Naive B cell (primary cell): ENCODE results near the gene ARHGAP8. TPM values are rescaled to one million over a fixed set of nuclear protein-coding genes. Genes with fewer than 3 reads are reported as not detected.
A peak's percentile ranks its signal among the peaks of the same experiment; 100 is the strongest.
"Not testable (repeated sequence)": the region's sequence is repeated elsewhere in the genome, so short reads cannot be mapped to it uniquely, and the experiment has no call there.

Experiments used
- ATAC-seq, 2 donors: fragments of 150-1000 bp; cut with Tn5 transposase; 2 replicates each; pipeline ENCODE4 v1.10.0; 2021; ENCODE audit warnings: low read depth in 2 of 2, mild to moderate bottlenecking in 2 of 2, moderate library complexity in 2 of 2
- DNase-seq: peaks from one replicate; pipeline ENCODE4 v3.0.0; 2022
- H3K27ac Mint-ChIP-seq, 6 donors: one replicate each; pipeline ENCODE4 v1.8.0; 2020 to 2022; ENCODE audit warnings: mild to moderate bottlenecking in 6 of 6, mixed read lengths in 6 of 6, moderate library complexity in 5 of 6, inconsistent platforms in 2 of 6
- H3K27me3 Mint-ChIP-seq, 3 donors: one replicate each; pipeline ENCODE4 v1.8.0; 2021 to 2022; ENCODE audit warnings: mixed read lengths in 3 of 3, mild to moderate bottlenecking in 1 of 3
- H3K36me3 Mint-ChIP-seq, 2 donors: one replicate each; pipeline ENCODE4 v1.8.0; 2020 to 2022; ENCODE audit warnings: mixed read lengths in 2 of 2, inconsistent platforms in 1 of 2, mild to moderate bottlenecking in 1 of 2
- H3K4me1 Mint-ChIP-seq, 3 donors: one replicate each; pipeline ENCODE4 v1.8.0; 2020 to 2022; ENCODE audit warnings: mixed read lengths in 3 of 3, inconsistent platforms in 1 of 3, mild to moderate bottlenecking in 1 of 3, moderate library complexity in 1 of 3
- H3K4me3 Mint-ChIP-seq, 8 donors: one replicate each; pipeline ENCODE4 v1.8.0; 2020 to 2022; ENCODE audit warnings: mild to moderate bottlenecking in 8 of 8, mixed read lengths in 8 of 8, moderate library complexity in 8 of 8, inconsistent platforms in 2 of 8
- H3K9me3 Mint-ChIP-seq, 7 donors: one replicate each; pipeline ENCODE4 v1.8.0; 2020 to 2022; ENCODE audit warnings: mixed read lengths in 7 of 7, mild to moderate bottlenecking in 5 of 7, inconsistent platforms in 2 of 7, moderate library complexity in 1 of 7
- polyA plus RNA-seq, 6 donors: library from polyadenylated mRNA; unstranded; fragments of 300-500 nt; fragmentation: Illumina TruSeq; gene quantifications; one replicate each; pipeline ENCODE4 v1.2.3, GENCODE V29; 2021; ENCODE audit warnings: low read depth in 6 of 6

The ARHGAP8 gene
- polyA plus RNA-seq, 6 donors from 2014 or later = 0.17 TPM; not detected in 5

DNA sequence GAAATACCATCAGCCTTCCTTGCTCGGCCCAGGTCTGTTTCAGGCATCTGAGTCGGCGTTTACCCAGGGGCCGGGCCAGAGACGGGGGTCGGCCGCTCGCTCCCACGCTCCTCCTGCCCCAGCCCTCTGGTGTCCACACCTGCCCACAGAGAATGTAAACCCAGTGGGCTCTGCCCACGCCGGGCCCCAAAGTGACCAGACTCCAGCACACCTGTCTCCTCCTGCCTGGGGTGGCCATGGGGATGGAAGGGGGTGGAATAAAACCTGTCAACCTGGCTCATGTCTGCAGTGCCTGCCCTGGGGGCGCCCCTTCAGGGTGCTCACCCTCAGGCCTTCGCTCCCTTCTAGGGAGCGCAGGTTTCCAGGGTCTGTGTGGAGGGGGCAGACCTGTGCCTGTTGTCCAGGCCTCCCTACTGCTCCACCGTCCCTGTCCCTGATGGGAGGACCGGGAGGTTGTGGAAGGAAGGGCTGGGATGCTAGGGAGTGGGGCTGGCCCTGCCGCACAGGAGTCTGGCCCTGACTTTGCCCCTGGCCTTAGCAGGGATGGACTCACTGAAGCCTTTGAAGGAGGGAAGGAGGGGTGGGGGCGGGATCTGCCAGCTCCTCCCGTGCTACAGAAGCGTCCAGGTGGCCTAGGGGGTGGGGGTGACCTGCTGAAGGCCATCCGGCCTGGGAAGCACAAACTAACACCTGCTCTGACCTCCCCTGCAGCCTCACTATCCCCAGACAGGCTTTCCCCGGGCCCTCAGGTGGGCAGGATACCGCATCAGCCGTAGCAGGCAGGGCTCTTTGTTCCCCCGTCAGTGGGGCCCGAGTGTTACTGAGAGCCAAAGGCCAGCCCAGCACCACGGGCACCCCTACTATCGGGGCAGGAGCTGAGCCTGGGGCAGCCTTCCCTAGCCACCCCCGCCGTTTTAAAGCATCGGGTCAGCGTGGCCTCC is 14.7 kb upstream of the ARHGAP8 start:
- H3K9me3 Mint-ChIP-seq = no peaks in the 10 kb centered on the region
- peaks cover 2 to 6% (median 3%) of the 10 kb centered on the region in 3 donors for H3K4me1 Mint-ChIP-seq
- DNase-seq = no peak
- ATAC-seq = no peak
- H3K4me3 Mint-ChIP-seq = peak overlapping the region in 1 of 8 donors; percentile 42
- H3K27me3 Mint-ChIP-seq = peaks cover 0 to 8% (median 0%) of the 10 kb centered on the region in 3 donors
- H3K27ac Mint-ChIP-seq = peak overlapping the region in 1 of 6 donors; percentile 36
- no peaks in the 10 kb centered on the region for H3K36me3 Mint-ChIP-seq

DNA sequence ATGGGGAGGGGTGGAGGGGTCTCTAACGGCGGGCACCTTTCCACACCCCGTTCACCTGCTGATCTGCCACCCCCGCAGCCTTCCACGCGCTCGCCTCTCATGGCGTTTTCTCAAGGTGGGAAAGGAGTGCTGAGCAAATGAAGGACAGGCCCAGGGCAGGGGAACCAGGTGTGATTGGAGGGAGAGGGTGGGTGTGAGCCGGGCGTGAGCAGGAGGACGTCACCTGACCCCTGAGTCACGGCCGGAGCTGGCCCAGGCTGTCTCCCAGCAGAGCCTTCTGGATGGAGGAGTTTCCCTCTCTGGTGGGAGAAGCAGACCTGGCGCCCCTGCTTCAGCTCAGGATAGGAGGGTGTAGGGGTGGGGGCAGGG is 14.0 kb upstream of the ARHGAP8 start:
- H3K4me3 Mint-ChIP-seq = peak overlapping the region in 1 of 8 donors; percentile 42
- no peaks in the 10 kb centered on the region for H3K36me3 Mint-ChIP-seq
- peaks cover 2 to 6% (median 3%) of the 10 kb centered on the region in 3 donors for H3K4me1 Mint-ChIP-seq
- no peak for ATAC-seq
- peaks cover 0 to 10% (median 0%) of the 10 kb centered on the region in 3 donors for H3K27me3 Mint-ChIP-seq
- no peaks in the 10 kb centered on the region for H3K9me3 Mint-ChIP-seq
- H3K27ac Mint-ChIP-seq = no peak overlapping the region
- no peak for DNase-seq

DNA sequence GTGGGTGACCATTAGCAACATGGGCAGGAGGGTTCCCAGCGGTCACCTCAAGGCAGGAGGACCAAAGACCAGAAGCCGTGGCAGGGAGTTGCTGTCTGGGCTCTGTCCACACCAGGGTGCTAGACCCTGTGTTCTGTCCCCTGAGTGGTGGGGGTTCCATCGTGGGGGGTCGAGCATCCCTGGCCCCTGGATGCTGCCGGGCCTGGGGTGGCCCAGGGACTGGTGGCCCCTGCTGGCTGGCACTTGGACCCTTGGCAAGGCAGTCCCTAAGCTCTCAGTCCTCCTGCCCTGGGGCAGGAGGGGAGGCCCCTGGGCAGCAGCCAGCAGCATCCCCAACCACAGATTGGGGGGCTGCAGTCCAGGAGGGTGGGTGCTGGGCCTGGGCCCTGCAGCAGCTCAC is 13.4 kb upstream of the ARHGAP8 start:
- H3K27ac Mint-ChIP-seq = no peak overlapping the region
- H3K4me1 Mint-ChIP-seq = peaks cover 2 to 6% (median 3%) of the 10 kb centered on the region in 3 donors
- no peaks in the 10 kb centered on the region for H3K9me3 Mint-ChIP-seq
- H3K36me3 Mint-ChIP-seq = no peaks in the 10 kb centered on the region
- no peak overlapping the region for H3K4me3 Mint-ChIP-seq
- peaks cover 0 to 17% (median 0%) of the 10 kb centered on the region in 3 donors for H3K27me3 Mint-ChIP-seq
- ATAC-seq = no peak
- DNase-seq = no peak

DNA sequence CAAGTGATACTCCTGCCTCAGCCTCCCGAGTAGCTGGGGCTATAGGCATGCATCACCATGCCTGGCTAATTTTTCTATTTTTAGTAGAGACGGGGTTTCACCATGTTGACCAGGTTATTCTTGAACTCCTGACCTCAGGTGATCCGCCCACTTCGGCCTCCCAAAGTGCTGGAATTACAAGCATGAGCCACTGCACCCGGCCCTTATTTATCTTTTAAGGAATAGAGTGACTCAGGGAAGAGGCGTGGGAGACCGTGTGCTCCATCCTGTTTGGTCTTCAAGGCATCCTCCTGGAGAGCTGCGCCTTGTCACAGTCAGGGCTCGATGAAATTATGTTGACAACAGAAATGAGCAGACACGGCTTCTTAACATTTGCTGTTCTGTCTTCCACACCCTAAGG is 12.7 kb upstream of the ARHGAP8 start:
- not testable (repeated sequence) for H3K4me1 Mint-ChIP-seq

DNA sequence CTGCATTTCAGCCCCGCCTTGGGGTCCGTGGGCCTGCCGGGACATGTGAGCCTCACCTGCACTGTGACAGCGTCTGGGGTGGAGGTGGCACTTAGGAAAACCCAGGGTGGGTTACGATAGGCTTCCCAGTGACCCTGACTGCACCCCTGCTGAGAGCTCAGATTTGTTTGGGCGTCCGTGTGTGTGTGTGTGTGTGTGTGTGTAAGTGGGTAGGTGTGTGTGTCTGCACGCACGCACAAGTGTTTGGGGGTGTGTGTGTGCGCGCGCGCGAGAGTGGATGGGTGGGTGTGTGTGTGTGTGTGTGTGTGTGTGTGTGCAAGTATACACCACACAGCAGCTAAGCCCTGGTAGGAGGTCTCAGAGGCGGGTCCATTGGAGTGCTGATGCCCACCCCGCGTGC is 12.1 kb upstream of the ARHGAP8 start:
- Mint-ChIP-seq H3K9me3 (peaks cover 0 to 5% (median 0%) of the 10 kb centered on the region in 7 donors), H3K27ac (no peak overlapping the region), H3K4me3 (no peak overlapping the region), H3K27me3 (peaks cover 0 to 23% (median 4%) of the 10 kb centered on the region in 3 donors), H3K36me3 (no peaks in the 10 kb centered on the region), H3K4me1 (peaks cover 2 to 6% (median 3%) of the 10 kb centered on the region in 3 donors)
- DNase-seq (no peak), ATAC-seq (no peak)

More for the DNA sequence above, 12.7 kb upstream of the ARHGAP8 start:
- not testable (repeated sequence) for H3K27ac Mint-ChIP-seq, H3K36me3 Mint-ChIP-seq, H3K9me3 Mint-ChIP-seq, H3K4me3 Mint-ChIP-seq, DNase-seq, ATAC-seq
- H3K27me3 Mint-ChIP-seq = peaks cover 0 to 19% (median 0%) of the 10 kb centered on the region in 3 donors

DNA sequence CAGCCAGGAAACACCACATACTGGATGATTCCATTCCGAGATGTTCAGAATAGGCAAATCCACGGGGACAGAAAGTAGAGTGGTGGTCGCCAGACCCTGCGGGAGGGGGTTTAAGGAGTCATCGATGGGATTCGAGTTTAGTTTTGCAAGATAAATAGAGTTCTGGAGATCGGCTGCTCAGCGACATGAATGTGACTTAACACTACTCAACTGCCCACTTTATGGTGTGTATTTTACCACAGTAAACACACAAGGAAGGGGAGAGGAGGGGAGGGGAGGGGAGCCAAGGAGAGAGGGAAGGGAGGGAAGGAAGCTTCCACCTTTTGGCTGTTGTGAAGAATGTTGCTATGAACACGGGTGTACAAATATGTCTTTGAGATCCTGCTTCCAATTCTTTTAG is 10.4 kb upstream of the ARHGAP8 start:
- Mint-ChIP-seq H3K9me3 (peaks cover 0 to 5% (median 0%) of the 10 kb centered on the region in 7 donors), H3K4me1 (no peaks in the 10 kb centered on the region), H3K36me3 (peaks cover 0 to 3% of the 10 kb centered on the region in 2 donors), H3K27me3 (peaks cover 5 to 35% (median 14%) of the 10 kb centered on the region in 3 donors), H3K4me3 (no peak overlapping the region), H3K27ac (no peak overlapping the region)
- DNase-seq (no peak), ATAC-seq (no peak)

DNA sequence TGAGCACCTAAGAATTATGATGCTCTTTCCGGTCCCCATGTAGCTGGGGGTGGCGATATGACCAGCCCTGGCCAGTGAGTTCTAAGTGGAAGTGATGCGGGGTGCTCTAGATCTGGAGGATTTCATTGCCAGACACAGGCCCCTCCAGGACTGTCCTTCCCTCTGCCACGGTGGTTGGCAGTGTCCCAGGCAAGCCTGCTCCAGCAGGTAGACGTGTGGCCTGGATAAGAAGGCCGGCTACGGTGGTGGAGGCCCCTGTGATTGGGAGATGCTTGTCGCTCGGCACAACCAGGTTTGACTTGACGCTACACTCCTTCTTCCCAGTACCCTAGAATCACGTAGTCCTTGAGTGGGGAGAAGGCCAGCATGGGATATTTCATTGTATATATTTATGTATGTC is 9.1 kb upstream of the ARHGAP8 start:
- H3K36me3 Mint-ChIP-seq = peaks cover 0 to 4% of the 10 kb centered on the region in 2 donors
- H3K9me3 Mint-ChIP-seq = peaks cover 0 to 5% (median 0%) of the 10 kb centered on the region in 7 donors
- DNase-seq = no peak
- H3K27ac Mint-ChIP-seq = no peak overlapping the region
- no peaks in the 10 kb centered on the region for H3K4me1 Mint-ChIP-seq
- ATAC-seq = no peak
- H3K27me3 Mint-ChIP-seq = peaks cover 10 to 43% (median 19%) of the 10 kb centered on the region in 3 donors
- H3K4me3 Mint-ChIP-seq = no peak overlapping the region

DNA sequence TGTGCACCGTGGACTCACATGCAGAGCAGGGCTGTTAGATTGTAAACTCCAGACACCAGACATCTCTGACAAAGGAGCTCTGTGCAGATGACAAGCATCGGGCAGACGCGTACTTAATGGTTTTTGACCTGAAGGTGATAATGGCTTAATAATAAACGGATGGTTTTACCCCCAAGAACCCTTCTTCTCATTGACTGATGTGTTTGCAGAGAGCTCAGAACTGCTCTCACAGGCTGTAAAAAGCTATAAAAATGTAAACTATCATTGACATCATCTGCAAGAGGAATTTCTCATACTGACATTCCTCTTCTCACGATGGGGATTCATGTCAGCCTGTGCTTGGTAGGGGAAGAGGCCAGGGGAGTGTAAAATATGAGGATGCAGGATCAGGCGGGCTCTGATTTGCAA is 8.6 kb upstream of the ARHGAP8 start:
- no peaks in the 10 kb centered on the region for H3K4me1 Mint-ChIP-seq
- peaks cover 10 to 48% (median 19%) of the 10 kb centered on the region in 3 donors for H3K27me3 Mint-ChIP-seq
- no peak overlapping the region for H3K4me3 Mint-ChIP-seq
- peaks cover 0 to 5% (median 0%) of the 10 kb centered on the region in 7 donors for H3K9me3 Mint-ChIP-seq
- no peak for ATAC-seq
- no peak overlapping the region for H3K27ac Mint-ChIP-seq
- no peak for DNase-seq
- H3K36me3 Mint-ChIP-seq = peaks cover 0 to 4% of the 10 kb centered on the region in 2 donors

DNA sequence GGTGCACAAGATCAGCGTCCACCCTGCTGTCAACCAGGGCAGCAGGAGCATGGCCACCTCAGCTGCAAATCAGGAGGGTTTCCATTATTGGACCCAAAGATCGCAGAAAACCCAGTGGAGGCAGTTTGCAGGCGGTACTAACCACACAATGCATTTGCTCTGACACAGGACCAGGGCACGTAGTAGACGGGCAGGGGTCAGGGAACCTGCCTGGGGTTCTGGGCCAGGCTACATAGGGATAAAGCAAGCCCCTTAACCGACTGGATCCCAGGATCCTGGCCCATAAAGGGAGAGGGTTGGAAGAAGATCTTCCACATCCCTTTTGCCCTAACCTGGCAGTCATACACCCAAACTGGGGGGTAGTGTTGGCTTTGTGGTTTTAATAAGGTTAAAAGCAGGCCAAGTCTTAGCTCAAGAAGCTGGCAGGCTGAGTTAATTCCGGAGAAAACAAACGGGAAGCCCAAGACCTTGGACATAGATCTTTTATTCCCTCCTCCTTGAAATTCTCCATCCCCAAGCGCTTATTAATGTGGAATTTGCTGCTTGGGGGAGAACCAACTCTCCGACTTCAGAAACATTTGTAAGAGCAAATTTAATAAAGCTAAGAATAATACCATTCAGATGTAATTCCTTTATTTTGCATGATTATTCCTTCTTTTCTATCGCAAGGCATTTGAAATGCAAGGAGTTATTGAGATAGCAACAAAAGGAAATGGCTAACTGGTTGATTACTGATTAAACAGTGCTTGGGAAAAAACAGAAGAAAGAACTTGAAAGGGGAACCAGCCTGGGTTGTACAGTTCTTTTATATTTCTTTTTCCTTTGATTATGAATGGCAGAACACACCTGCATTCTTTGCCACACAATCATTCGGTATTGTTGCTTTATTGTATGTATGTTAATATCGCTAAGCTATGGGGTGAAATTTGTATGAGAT is 6.3 kb upstream of the ARHGAP8 start:
- peaks cover 0 to 10% (median 5%) of the 10 kb centered on the region in 7 donors for H3K9me3 Mint-ChIP-seq

DNA sequence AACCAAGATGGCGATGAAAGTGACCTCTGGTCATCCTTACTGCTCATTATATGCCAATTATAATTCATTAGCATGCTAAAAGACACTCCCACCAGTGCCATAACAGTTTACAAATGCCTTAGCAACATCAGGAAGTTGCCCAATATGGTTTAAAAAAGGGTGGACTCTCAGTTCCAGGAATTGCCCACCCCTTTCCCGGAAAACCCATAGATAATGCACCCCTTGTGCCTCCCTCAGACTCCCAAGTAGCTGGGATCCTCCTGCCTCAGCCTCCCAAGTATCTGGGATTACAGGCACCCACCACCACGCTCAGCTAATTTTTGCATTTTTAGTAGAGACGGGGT is 4.6 kb upstream of the ARHGAP8 start:
- H3K27me3 Mint-ChIP-seq = peaks cover 23 to 61% (median 30%) of the 10 kb centered on the region in 3 donors
- not testable (repeated sequence) for H3K36me3 Mint-ChIP-seq, DNase-seq, H3K4me3 Mint-ChIP-seq, H3K27ac Mint-ChIP-seq, H3K4me1 Mint-ChIP-seq, ATAC-seq
- H3K9me3 Mint-ChIP-seq = peaks cover 0 to 10% (median 5%) of the 10 kb centered on the region in 7 donors

More for the DNA sequence above, 6.3 kb upstream of the ARHGAP8 start:
- Mint-ChIP-seq H3K4me3 (no peak overlapping the region), H3K27ac (peak overlapping the region in 1 of 6 donors; percentile 47), H3K4me1 (no peaks in the 10 kb centered on the region), H3K36me3 (peaks cover 0 to 4% of the 10 kb centered on the region in 2 donors), H3K27me3 (peaks cover 20 to 52% (median 30%) of the 10 kb centered on the region in 3 donors)
- no peak for DNase-seq
- no peak for ATAC-seq

DNA sequence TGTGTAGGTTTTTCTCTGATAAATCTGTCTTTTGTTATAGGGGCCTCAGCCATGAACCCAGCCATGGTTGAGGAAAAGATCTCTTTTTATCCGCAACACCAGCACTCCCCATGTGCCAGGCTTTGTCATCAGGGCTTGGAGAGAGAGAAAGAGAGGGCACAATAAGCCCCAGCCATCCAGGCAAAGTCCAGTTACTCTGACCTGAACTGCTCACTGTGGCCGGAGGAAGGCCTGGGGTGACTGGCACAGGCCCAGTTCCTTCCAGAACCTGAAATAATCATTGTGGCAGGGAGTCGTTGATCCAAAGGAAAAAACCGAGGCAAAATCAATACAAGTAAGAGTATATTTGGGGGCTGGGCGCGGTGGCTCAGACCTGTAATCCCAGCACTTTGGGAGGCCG is 3.9 kb upstream of the ARHGAP8 start:
- Mint-ChIP-seq H3K27me3 (peaks cover 30 to 64% (median 30%) of the 10 kb centered on the region in 3 donors), H3K36me3 (peaks cover 0 to 4% of the 10 kb centered on the region in 2 donors), H3K9me3 (peaks cover 0 to 10% (median 5%) of the 10 kb centered on the region in 7 donors), H3K27ac (peak overlapping the region in 1 of 6 donors; percentile 40), H3K4me1 (peaks cover 3 to 9% (median 7%) of the 10 kb centered on the region in 3 donors), H3K4me3 (no peak overlapping the region)
- ATAC-seq (no peak), DNase-seq (no peak)

DNA sequence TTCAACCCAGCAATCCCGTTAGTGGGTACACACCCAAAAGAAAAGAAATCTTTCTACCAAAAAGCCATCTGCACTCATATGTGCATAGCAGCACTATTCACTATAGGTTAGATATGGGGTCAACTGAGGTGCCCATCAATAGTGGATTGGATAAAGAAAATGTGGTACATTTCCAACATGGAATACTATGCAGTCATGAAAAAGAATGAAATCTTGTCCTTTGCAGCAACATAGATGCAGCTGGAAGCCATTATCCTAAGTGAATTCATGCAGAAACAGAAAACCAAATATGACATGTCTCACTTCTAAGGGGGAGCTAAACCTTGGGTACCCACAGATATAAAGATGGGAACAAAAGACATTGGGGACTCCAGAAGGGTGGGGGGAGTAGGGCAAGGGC is 1.9 kb upstream of the ARHGAP8 start:
- H3K27me3 Mint-ChIP-seq = peaks cover 42 to 70% (median 50%) of the 10 kb centered on the region in 3 donors
- ATAC-seq (no peak), DNase-seq (no peak)
- peaks cover 3 to 9% (median 8%) of the 10 kb centered on the region in 3 donors for H3K4me1 Mint-ChIP-seq
- peaks cover 0 to 12% (median 6%) of the 10 kb centered on the region in 7 donors for H3K9me3 Mint-ChIP-seq
- H3K36me3 Mint-ChIP-seq = peaks cover 0 to 4% of the 10 kb centered on the region in 2 donors
- H3K4me3 Mint-ChIP-seq = no peak overlapping the region
- no peak overlapping the region for H3K27ac Mint-ChIP-seq
